Endothelial cell of umbilical vein (primary cell): Measurements from ENCODE around the gene ZNF124. TPM values are rescaled to one million over a fixed set of nuclear protein-coding genes. Genes with fewer than 3 reads are reported as not detected.
"Not testable (repeated sequence)": the region's sequence is repeated elsewhere in the genome, so short reads cannot be mapped to it uniquely, and the experiment has no call there.

ENCODE experiments used
- BruUV-seq: library from RNA; stranded (reverse); fragments of 400-500 nt; replicated peaks from 2 replicates; lab custom pipeline; 2021; lab: Mats Ljungman, UMichigan
- CTCF ChIA-PET: fragments of 300-600, 350-600 bp; sonication (Branson Sonifier 250); formaldehyde crosslinking; loops from one replicate; lab custom pipeline; 2021; ENCODE audit warnings: antibody characterized with exemption, inconsistent platforms; lab: Charles Lee
- POLR2A ChIA-PET: fragments of 300-600, 350-600 bp; sonication (Branson Sonifier 250); formaldehyde crosslinking; loops from one replicate; lab custom pipeline; 2021; ENCODE audit warnings: antibody characterized with exemption, inconsistent platforms; lab: Charles Lee
- DNase-seq: peaks from one replicate; pipeline ENCODE4 v3.0.0-alpha.2; 2011; ENCODE audit warnings: low read depth, low spot score
- FAIRE-seq: peaks from 2 replicates; lab custom pipeline; 2011; peaks lifted over from hg19 to GRCh38; lab: Jason Lieb, UNC
- H2AFZ ChIP-seq: 2 replicates; pipeline ENCODE4 v1.6.0; 2012; ENCODE audit warnings: low read depth, low read length, control low read depth, inconsistent platforms
- H3K27ac ChIP-seq: 2 replicates; pipeline ENCODE4 v1.5.1; 2011; ENCODE audit warnings: low read depth, mild to moderate bottlenecking, control low read depth, low read length, moderate library complexity; ENCODE audit not compliant: insufficient read depth
- H3K27me3 ChIP-seq, 2 experiments: 2 replicates each; pipeline versions ENCODE4 v1.6.0 to v1.6.1; 2011; ENCODE audit warnings: low read length in 2 of 2, mixed read lengths in 1 of 2; ENCODE audit not compliant: control insufficient read depth in 2 of 2, insufficient read depth in 2 of 2
- H3K36me3 ChIP-seq, 2 experiments: 2 replicates in 1 of 2; 3 replicates in 1 of 2; pipeline ENCODE4 v1.5.1; 2011; ENCODE audit warnings: low read length in 2 of 2, mild to moderate bottlenecking in 1 of 2, moderate library complexity in 1 of 2; ENCODE audit not compliant: control insufficient read depth in 2 of 2, insufficient read depth in 2 of 2; ENCODE audit errors: extremely low read depth in 1 of 2
- H3K4me1 ChIP-seq: 3 replicates; pipeline ENCODE4 v1.5.1; 2011; ENCODE audit warnings: mild to moderate bottlenecking, low read length; ENCODE audit not compliant: control insufficient read depth, insufficient read depth; ENCODE audit errors: extremely low read depth
- H3K4me2 ChIP-seq: 2 replicates; pipeline ENCODE4 v1.6.1; 2011; ENCODE audit warnings: low read length, control low read depth, mixed read lengths; ENCODE audit not compliant: insufficient read depth
- H3K4me3 ChIP-seq, 3 experiments: fragments of 200-600 bp in 1 of 3; sonication (generic), shearing (Covaris generic) in 1 of 3; replicated peaks in 1 of 3; 2 replicates each; pipeline ENCODE4 v1.5.1; 2011 to 2016; ENCODE audit warnings: control low read depth in 3 of 3, low read length in 3 of 3, mild to moderate bottlenecking in 2 of 3, inconsistent platforms in 1 of 3, low read depth in 1 of 3, moderate library complexity in 1 of 3; ENCODE audit not compliant: insufficient read depth in 1 of 3
- H3K79me2 ChIP-seq: 2 replicates; pipeline ENCODE4 v1.6.0; 2012; ENCODE audit warnings: low read length, inconsistent platforms; ENCODE audit not compliant: control insufficient read depth, insufficient read depth
- H3K9ac ChIP-seq: replicated peaks from 2 replicates; pipeline ENCODE3; 2011; ENCODE audit warnings: low read length, control low read depth; ENCODE audit not compliant: insufficient read depth; ENCODE audit errors: extremely low read depth
- H3K9me1 ChIP-seq: replicated peaks from 3 replicates; pipeline ENCODE4 v1.6.0; 2011; ENCODE audit warnings: mild to moderate bottlenecking, low read length; ENCODE audit not compliant: control insufficient read depth, insufficient read depth; ENCODE audit errors: extremely low read depth
- H3K9me3 ChIP-seq: replicated peaks from 2 replicates; pipeline ENCODE4 v1.5.1; 2012; ENCODE audit warnings: low read length, inconsistent platforms; ENCODE audit not compliant: control insufficient read depth, insufficient read depth
- H4K20me1 ChIP-seq: replicated peaks from 2 replicates; pipeline ENCODE3; 2011; ENCODE audit warnings: mild to moderate bottlenecking, low read length; ENCODE audit not compliant: control insufficient read depth, insufficient read depth; ENCODE audit errors: extremely low read depth
- EZH2 ChIP-seq: IDR thresholded peaks from 2 replicates; pipeline ENCODE4 v1.6.1; 2012; ENCODE audit warnings: borderline replicate concordance, low read depth, mild to moderate bottlenecking, moderate library complexity, low read length, inconsistent platforms; ENCODE audit not compliant: severe bottlenecking
- FOS ChIP-seq: IDR thresholded peaks from 2 replicates; pipeline ENCODE4 v1.6.1; 2011; ENCODE audit warnings: mild to moderate bottlenecking, low read length, moderate library complexity, borderline replicate concordance; ENCODE audit not compliant: insufficient read depth
- GATA2 ChIP-seq: IDR thresholded peaks from 2 replicates; pipeline ENCODE4 v1.7.0; 2011; ENCODE audit warnings: low read depth, mild to moderate bottlenecking, moderate library complexity, mixed read lengths, low read length; ENCODE audit not compliant: insufficient read length, insufficient read depth
- JUN ChIP-seq: IDR thresholded peaks from 2 replicates; pipeline ENCODE4 v1.6.1; 2011; ENCODE audit warnings: borderline replicate concordance, low read depth; ENCODE audit not compliant: insufficient read length, insufficient read depth
- MAX ChIP-seq: IDR thresholded peaks from 2 replicates; pipeline ENCODE4 v1.6.1; 2011; ENCODE audit not compliant: insufficient read depth, insufficient read length
- MYC ChIP-seq: IDR thresholded peaks from one replicate; pipeline ENCODE4 v1.6.1; 2011; ENCODE audit warnings: mild to moderate bottlenecking, low read depth, low read length
- POLR2A ChIP-seq: IDR thresholded peaks from 2 replicates; pipeline ENCODE4 v1.6.1; 2012; ENCODE audit warnings: low read depth, mild to moderate bottlenecking, control low read depth, low read length
- POLR2AphosphoS5 ChIP-seq: IDR thresholded peaks from 2 replicates; pipeline ENCODE4 v1.6.1; 2012; ENCODE audit warnings: low read depth, mild to moderate bottlenecking, control low read depth, low read length, moderate library complexity; ENCODE audit not compliant: insufficient read depth
- dilution Hi-C: fragments of 300-500 bp; cut with MboI; formaldehyde crosslinking; loops from one replicate; pipeline ENCODE4 v1.15.0; 2019; ENCODE audit warnings: low sequenced_read_pairs; ENCODE audit not compliant: extremely low pct_ligation_motif_present
- intact Hi-C: fragments of 100-400 bp; cut with micrococcal nuclease; formaldehyde crosslinking; loops from one replicate; pipeline ENCODE4 v1.10.0; 2022
- polyA plus RNA-seq, 4 experiments: library from polyadenylated mRNA; depleted of rRNA in 3 of 4; stranded (reverse) in 3 of 4; unstranded in 1 of 4; fragments of >200 nt; gene quantifications; 2 replicates each; pipeline versions ENCODE4 v1.2.1 to v1.2.3, GENCODE V29; 2011 to 2012; ENCODE audit warnings: missing spikeins in 1 of 4
- total RNA-seq: library from RNA; stranded (reverse); gene quantifications from 2 replicates; pipeline ENCODE4 v1.2.3, GENCODE V29; 2021

ZNF124 gene
- total and polyA plus RNA-seq, 2 donors (not counting 3 experiments of a cell fraction or from before 2014, with no cell fraction given) = 3.5 to 25.6 TPM

GRCh38 chr1:247173431-247173830, 1.6 kb upstream of the ZNF124 start:
- no peaks in the 10 kb centered on the region for H3K9me1 ChIP-seq
- ChIA-PET CTCF (no interaction called here), POLR2A (no interaction called here)
- peaks cover 10% of the 10 kb centered on the region for H3K79me2 ChIP-seq
- BruUV-seq = no TSS peak
- no peak overlapping the region for H3K27ac ChIP-seq
- H3K9ac ChIP-seq = no peak overlapping the region
- no peaks in the 10 kb centered on the region for H3K36me3 ChIP-seq
- no peak overlapping the region for H2AFZ ChIP-seq
- intact Hi-C loops = no loop called here
- H3K4me2 ChIP-seq = no peak overlapping the region
- H3K4me3 ChIP-seq = no peak overlapping the region
- H3K4me1 ChIP-seq = no peaks in the 10 kb centered on the region
- FAIRE-seq = no peak
- no peaks in the 10 kb centered on the region for H3K9me3 ChIP-seq
- no peaks in the 10 kb centered on the region for H3K27me3 ChIP-seq
- H4K20me1 ChIP-seq = no peaks in the 10 kb centered on the region
- no peak for DNase-seq
- no peak for TF ChIP-seq MYC
- TF ChIP-seq MAX = no peak
- no peak for TF ChIP-seq FOS
- dilution Hi-C loops = no loop called here

DNA sequence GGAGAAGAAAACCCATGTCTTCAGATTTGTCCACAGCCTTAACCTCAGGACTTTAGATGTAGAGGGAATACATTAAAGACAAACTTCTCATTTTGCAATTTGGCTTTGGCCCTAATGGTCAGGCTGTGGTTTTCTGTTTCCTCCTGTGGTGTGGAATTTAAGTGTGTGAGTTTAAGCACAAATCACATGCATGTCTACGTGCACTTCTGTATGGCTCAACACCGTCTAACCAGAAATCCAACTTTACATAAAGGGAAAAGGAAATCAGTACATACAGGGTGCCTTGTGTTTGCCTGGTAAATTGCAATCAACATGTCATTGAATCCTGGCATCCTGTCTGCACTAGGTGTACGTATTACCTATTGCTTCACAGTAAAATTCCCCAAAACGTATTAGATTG, 1.2 kb upstream of the ZNF124 start:
- H3K9me1 ChIP-seq = no peaks in the 10 kb centered on the region
- FAIRE-seq (peak; percentile 12), DNase-seq (no peak)
- BruUV-seq = no TSS peak
- H3K9ac ChIP-seq = no peak overlapping the region
- ChIA-PET POLR2A (no interaction called here), CTCF (no interaction called here)
- H3K9me3 ChIP-seq = no peaks in the 10 kb centered on the region
- no peak overlapping the region for H3K4me3 ChIP-seq
- intact Hi-C loops (no loop called here), dilution Hi-C loops (no loop called here)
- H3K27ac ChIP-seq = no peak overlapping the region
- H3K36me3 ChIP-seq = no peaks in the 10 kb centered on the region
- no peaks in the 10 kb centered on the region for H4K20me1 ChIP-seq
- H3K27me3 ChIP-seq = no peaks in the 10 kb centered on the region
- H3K4me2 ChIP-seq = no peak overlapping the region
- H3K79me2 ChIP-seq = peaks cover 14% of the 10 kb centered on the region
- no peak overlapping the region for H2AFZ ChIP-seq
- no peak for TF ChIP-seq FOS
- TF ChIP-seq EZH2 = no peak
- no peak for TF ChIP-seq POLR2A
- TF ChIP-seq POLR2AphosphoS5 = no peak
- TF ChIP-seq GATA2 = no peak
- no peak for TF ChIP-seq MAX
- TF ChIP-seq JUN = no peak
- no peaks in the 10 kb centered on the region for H3K4me1 ChIP-seq

DNA sequence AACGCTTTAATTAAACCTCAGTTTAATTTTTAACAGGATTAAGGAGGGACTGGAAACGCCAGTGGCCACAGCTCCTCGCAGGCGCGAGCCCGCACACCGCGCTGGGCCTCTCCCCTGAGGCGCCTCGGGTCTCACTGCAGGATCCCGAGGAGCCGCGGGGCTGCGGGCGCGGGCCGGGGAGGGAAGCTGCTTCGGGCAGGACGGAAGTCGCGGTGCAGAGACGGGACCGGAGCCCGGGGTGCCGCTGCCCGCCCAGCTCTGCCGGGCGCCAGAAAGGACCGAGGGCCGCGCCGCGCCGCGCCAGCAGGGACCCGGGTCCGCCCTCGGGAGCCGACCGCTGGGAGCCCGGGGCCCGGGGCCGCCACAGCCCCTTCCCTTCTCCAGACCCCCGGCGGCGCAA, 377 bp downstream of the ZNF124 start:
- H3K27ac ChIP-seq, FAIRE-seq, H3K4me2 ChIP-seq, H3K36me3 ChIP-seq, H2AFZ ChIP-seq, H4K20me1 ChIP-seq, H3K9ac ChIP-seq, H3K4me3 ChIP-seq, dilution Hi-C loops, intact Hi-C loops, H3K9me3 ChIP-seq, H3K9me1 ChIP-seq, POLR2A ChIA-PET, H3K4me1 ChIP-seq, CTCF ChIA-PET, H3K27me3 ChIP-seq, DNase-seq: not testable (repeated sequence)
- TSS peak; percentile 61 for BruUV-seq
- peaks cover 30% of the 10 kb centered on the region for H3K79me2 ChIP-seq
